Esophagus squamous epithelium (tissue), 5 donors: Measurements from ENCODE around the gene FRMD4A. TPM values are rescaled to one million over a fixed set of nuclear protein-coding genes. Genes with fewer than 3 reads are reported as not detected.

Source experiments
- DNase-seq: peaks from one replicate; lab custom pipeline; 2025; lab: John Stamatoyannopoulos, UW
- H3K27ac ChIP-seq, 4 donors: fragments of 200-600 bp; sonication (generic); one replicate each; pipeline ENCODE4 v1.5.1; 2016 to 2019; ENCODE audit warnings: mild to moderate bottlenecking in 1 of 4
- H3K27me3 ChIP-seq, 4 donors: fragments of 200-600 bp; sonication (generic); 1 replicate in 3 of 4; 2 replicates in 1 of 4; pipeline versions ENCODE4 v1.5.1 to v1.6.0; 2017 to 2021; ENCODE audit warnings: antibody characterized with exemption in 1 of 4
- H3K36me3 ChIP-seq, 3 donors: fragments of 200-600 bp; sonication (generic); one replicate each; pipeline ENCODE4 v1.5.1; 2016 to 2019
- H3K4me1 ChIP-seq, 3 donors: fragments of 200-600 bp; sonication (generic); one replicate each; pipeline ENCODE4 v1.5.1; 2017 to 2019
- H3K4me3 ChIP-seq, 4 donors: fragments of 200-600 bp; sonication (generic); 1 replicate in 3 of 4; 2 replicates in 1 of 4; pipeline ENCODE4 v1.5.1; 2016 to 2019; ENCODE audit warnings: mild to moderate bottlenecking in 2 of 4, moderate library complexity in 1 of 4
- H3K9me3 ChIP-seq, 3 donors: fragments of 200-600 bp; sonication (generic); one replicate each; pipeline ENCODE4 v1.5.1; 2016 to 2019
- CTCF ChIP-seq, 6 experiments: fragments of 450-650 bp in 4 of 6; fragments of 200-600 bp in 2 of 6; sonication (generic) in 2 of 6; IDR thresholded peaks; one replicate each; pipeline ENCODE4 v1.5.1; 2016 to 2019; ENCODE audit warnings: antibody characterized with exemption in 6 of 6, mild to moderate bottlenecking in 4 of 6, moderate library complexity in 4 of 6
- POLR2A ChIP-seq, 4 donors: fragments of 450-650 bp; IDR thresholded peaks; one replicate each; pipeline ENCODE4 v1.6.1; 2017; ENCODE audit warnings: antibody characterized with exemption in 4 of 4, mild to moderate bottlenecking in 4 of 4, moderate library complexity in 3 of 4
- WGBS, 2 donors: methylation state at CpG; one replicate each; pipeline ENCODE4 v1.1.5; 2018; 5-methylcytosine and 5-hydroxymethylcytosine counted together
- intact Hi-C: fragments of 100-400 bp; cut with DNase I; formaldehyde crosslinking; loops from one replicate; pipeline ENCODE4 v1.15.0; 2022
- total RNA-seq, 4 donors: library from RNA; depleted of rRNA; stranded (reverse); fragments of >200 nt; gene quantifications; one replicate each; pipeline ENCODE4 v1.1.0, GENCODE V29; 2016
- donor health status: DM: yes; HTN: yes; CAD: no.

The FRMD4A gene
- total RNA-seq, 4 donors from 2014 or later: 7.3 to 15.3 (median 8.6) TPM

GRCh38 chr10:13728898-13729535 is 601.7 kb downstream of the FRMD4A start:
- 91 to 94% methylated on average over 21 to 23 of the region's 26 CpGs for WGBS, 2 donors
- peaks cover 0 to 16% (median 0%) of the 10 kb centered on the region in 3 donors for H3K36me3 ChIP-seq
- H3K27me3 ChIP-seq: no peaks in the 10 kb centered on the region
- no peak overlapping the region for H3K27ac ChIP-seq
- H3K9me3 ChIP-seq: no peaks in the 10 kb centered on the region
- TF ChIP-seq POLR2A (IDR thresholded peaks at IDR 0.05): no peak
- TF ChIP-seq CTCF (IDR thresholded peaks at IDR 0.05): no peak
- no peak for DNase-seq
- intact Hi-C loops: no loop called here
- H3K4me1 ChIP-seq: peaks cover 0 to 13% (median 0%) of the 10 kb centered on the region in 3 donors
- no peak overlapping the region for H3K4me3 ChIP-seq

GRCh38 chr10:13725594-13725993 is 605.1 kb downstream of the FRMD4A start:
- Histone ChIP-seq H3K9me3 (no peaks in the 10 kb centered on the region), H3K4me1 (peaks cover 0 to 6% (median 0%) of the 10 kb centered on the region in 3 donors), H3K4me3 (no peak overlapping the region), H3K27ac (no peak overlapping the region), H3K27me3 (no peaks in the 10 kb centered on the region), H3K36me3 (no peaks in the 10 kb centered on the region)
- no peak for DNase-seq
- intact Hi-C loops: no loop called here
- 93% methylated on average over 3 to 4 of the region's 4 CpGs for WGBS, 2 donors
- TF ChIP-seq POLR2A (IDR thresholded peaks at IDR 0.05): no peak
- TF ChIP-seq CTCF (IDR thresholded peaks at IDR 0.05): no peak

- TF ChIP-seq POLR2A (IDR thresholded peaks at IDR 0.05): no peak
- no peak for TF ChIP-seq CTCF (IDR thresholded peaks at IDR 0.05)
- DNase-seq: no peak
- intact Hi-C loops: no loop called here
- Histone ChIP-seq H3K4me1 (peaks cover 0 to 12% (median 3%) of the 10 kb centered on the region in 3 donors), H3K4me3 (no peak overlapping the region), H3K27ac (no peak overlapping the region), H3K36me3 (no peaks in the 10 kb centered on the region), H3K27me3 (no peaks in the 10 kb centered on the region), H3K9me3 (no peaks in the 10 kb centered on the region)
- WGBS, 2 donors: 48 to 75% methylated on average over 10 of the region's 10 CpGs
These were observed 606.2 kb downstream of the FRMD4A start for GRCh38 chr10:13724484-13724883.

GRCh38 chr10:13722747-13723653 is 607.7 kb downstream of the FRMD4A start:
- H3K27me3 ChIP-seq: no peaks in the 10 kb centered on the region
- no peak overlapping the region for H3K27ac ChIP-seq
- peaks cover 12 to 27% (median 17%) of the 10 kb centered on the region in 3 donors for H3K4me1 ChIP-seq
- DNase-seq: no peak
- H3K9me3 ChIP-seq: no peaks in the 10 kb centered on the region
- H3K36me3 ChIP-seq: no peaks in the 10 kb centered on the region
- intact Hi-C loops: no loop called here
- H3K4me3 ChIP-seq: no peak overlapping the region
- 90 to 95% methylated on average over 4 of the region's 4 CpGs for WGBS, 2 donors
- TF ChIP-seq POLR2A (IDR thresholded peaks at IDR 0.05) (no peak), CTCF (IDR thresholded peaks at IDR 0.05) (no peak)

GRCh38 chr10:13721486-13721885 is 609.2 kb downstream of the FRMD4A start:
- Histone ChIP-seq H3K9me3 (no peaks in the 10 kb centered on the region), H3K27ac (no peak overlapping the region), H3K27me3 (no peaks in the 10 kb centered on the region), H3K4me1 (peaks cover 12 to 42% (median 22%) of the 10 kb centered on the region in 3 donors), H3K4me3 (no peak overlapping the region), H3K36me3 (no peaks in the 10 kb centered on the region)
- no peak for DNase-seq
- WGBS, 2 donors: 90% methylated on average over 1 to 7 of the region's 7 CpGs
- TF ChIP-seq CTCF (IDR thresholded peaks at IDR 0.05): no peak
- intact Hi-C loops: no loop called here
